Measurements from ENCODE around the gene SEMA4F. TPM values are rescaled to one million over a fixed set of nuclear protein-coding genes. Genes with fewer than 3 reads are reported as not detected.

Gene SEMA4F
- total RNA-seq, 2 donors from 2014 or later, result 3.0 to 3.9 TPM

DNA sequence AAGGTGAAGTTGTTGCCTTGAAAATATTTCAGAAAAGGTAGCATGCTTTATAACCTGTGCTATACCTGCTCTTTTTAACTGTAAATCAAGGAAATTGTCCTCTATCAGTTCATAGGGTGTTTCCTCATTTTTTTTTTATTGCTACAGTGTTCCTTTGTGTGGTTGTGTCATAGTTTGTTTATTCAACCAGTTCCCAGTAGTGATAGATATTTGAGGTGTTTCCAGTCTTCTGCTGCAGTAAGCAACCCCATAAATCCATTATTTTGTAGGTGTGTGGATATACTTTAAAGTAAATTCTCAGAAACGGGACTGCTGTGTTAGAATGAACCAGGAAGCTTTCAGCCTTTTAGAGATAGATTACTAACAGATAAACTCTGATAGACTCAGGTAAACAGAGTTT is 39.6 kb downstream of the SEMA4F start:
- H3K4me3 ChIP-seq, result no peak overlapping the region

DNA sequence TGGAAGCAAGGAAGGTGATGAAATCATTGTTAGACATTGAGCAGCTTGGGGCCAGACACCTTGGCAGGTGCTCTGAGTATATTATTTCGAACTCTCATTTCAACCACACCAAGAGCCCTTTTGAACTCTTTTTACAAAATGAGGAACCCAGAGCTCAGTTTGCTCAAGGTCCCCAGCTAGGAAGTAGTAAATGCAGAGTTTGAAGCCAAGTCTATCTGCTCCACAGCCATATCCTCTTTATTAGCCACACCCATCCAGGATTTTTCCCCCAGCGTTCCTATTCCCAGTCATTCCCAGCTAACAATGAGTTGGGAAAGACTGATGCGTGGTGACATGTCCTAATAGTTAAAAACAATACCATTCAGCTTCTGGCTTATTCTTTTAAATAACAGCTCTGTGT is 40.2 kb downstream of the SEMA4F start:
- TF ChIP-seq, protein P1, sequence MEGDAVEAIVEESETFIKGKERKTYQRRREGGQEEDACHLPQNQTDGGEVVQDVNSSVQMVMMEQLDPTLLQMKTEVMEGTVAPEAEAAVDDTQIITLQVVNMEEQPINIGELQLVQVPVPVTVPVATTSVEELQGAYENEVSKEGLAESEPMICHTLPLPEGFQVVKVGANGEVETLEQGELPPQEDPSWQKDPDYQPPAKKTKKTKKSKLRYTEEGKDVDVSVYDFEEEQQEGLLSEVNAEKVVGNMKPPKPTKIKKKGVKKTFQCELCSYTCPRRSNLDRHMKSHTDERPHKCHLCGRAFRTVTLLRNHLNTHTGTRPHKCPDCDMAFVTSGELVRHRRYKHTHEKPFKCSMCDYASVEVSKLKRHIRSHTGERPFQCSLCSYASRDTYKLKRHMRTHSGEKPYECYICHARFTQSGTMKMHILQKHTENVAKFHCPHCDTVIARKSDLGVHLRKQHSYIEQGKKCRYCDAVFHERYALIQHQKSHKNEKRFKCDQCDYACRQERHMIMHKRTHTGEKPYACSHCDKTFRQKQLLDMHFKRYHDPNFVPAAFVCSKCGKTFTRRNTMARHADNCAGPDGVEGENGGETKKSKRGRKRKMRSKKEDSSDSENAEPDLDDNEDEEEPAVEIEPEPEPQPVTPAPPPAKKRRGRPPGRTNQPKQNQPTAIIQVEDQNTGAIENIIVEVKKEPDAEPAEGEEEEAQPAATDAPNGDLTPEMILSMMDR (IDR thresholded peaks at IDR 0.05), result no peak
- H3K4me1 ChIP-seq, result no peaks in the 10 kb centered on the region
- no peaks in the 10 kb centered on the region for H3K27me3 ChIP-seq
- DNase-seq (ENCODE audit: low spot score), result no peak
- no peaks in the 10 kb centered on the region for H3K36me3 ChIP-seq
- no peaks in the 10 kb centered on the region for H3K9me3 ChIP-seq
- H3K4me3 ChIP-seq, result no peak overlapping the region
- H3K27ac ChIP-seq, result no peak overlapping the region

More for the DNA sequence above, 39.6 kb downstream of the SEMA4F start:
- TF ChIP-seq, protein P1 (IDR thresholded peaks at IDR 0.05), result no peak
- Histone ChIP-seq H3K4me1 (no peaks in the 10 kb centered on the region), H3K36me3 (no peaks in the 10 kb centered on the region), H3K27ac (no peak overlapping the region), H3K9me3 (no peaks in the 10 kb centered on the region), H3K27me3 (no peaks in the 10 kb centered on the region)
- no peak for DNase-seq (ENCODE audit: low spot score)

DNA sequence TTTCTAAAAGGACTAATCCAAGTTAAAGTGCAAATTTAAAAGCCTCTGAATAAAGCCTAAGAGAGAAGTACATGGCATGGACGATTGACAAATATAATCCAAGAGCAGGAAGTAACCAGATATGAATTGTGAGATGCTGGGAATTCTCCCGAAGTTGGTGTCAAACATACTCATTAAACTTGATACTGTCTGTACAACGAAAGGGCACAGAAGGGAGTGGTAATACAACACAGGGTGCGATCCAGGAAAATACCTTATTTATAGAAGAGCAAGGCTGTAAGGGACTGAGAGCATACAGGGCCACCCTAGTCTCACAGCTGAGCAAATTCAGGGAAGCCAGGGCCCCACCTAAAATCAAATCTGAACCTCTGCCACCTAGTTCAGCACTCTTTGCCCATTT is 41.6 kb downstream of the SEMA4F start:
- Histone ChIP-seq H3K9me3 (no peaks in the 10 kb centered on the region), H3K4me3 (no peak overlapping the region), H3K27me3 (no peaks in the 10 kb centered on the region), H3K27ac (no peak overlapping the region), H3K36me3 (no peaks in the 10 kb centered on the region), H3K4me1 (no peaks in the 10 kb centered on the region)
- DNase-seq (ENCODE audit: low spot score), result no peak
- TF ChIP-seq, protein P1 (IDR thresholded peaks at IDR 0.05), result no peak

DNA sequence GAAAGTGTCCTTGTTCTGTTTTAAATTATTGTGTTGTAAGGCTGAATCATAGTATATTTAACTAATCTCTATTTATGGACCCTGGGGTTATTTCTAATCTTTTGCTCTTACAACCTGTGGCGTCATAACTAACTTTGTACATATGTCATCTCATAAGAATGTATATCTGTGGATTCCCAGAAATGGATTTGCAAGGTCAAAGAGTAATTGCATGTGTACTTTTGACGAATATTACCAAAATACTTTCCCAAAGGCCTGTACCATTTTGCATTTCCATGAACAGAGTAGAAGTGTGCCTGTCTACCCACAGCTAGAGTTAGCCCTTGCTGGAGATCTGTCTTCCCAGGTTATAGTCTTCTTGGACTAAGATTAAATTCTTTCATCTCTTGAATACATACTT is 42.8 kb downstream of the SEMA4F start:
- Histone ChIP-seq H3K9me3 (no peaks in the 10 kb centered on the region), H3K36me3 (no peaks in the 10 kb centered on the region), H3K4me3 (no peak overlapping the region), H3K4me1 (no peaks in the 10 kb centered on the region), H3K27ac (no peak overlapping the region), H3K27me3 (no peaks in the 10 kb centered on the region)
- TF ChIP-seq, protein P1 (IDR thresholded peaks at IDR 0.05), result no peak
- no peak for DNase-seq (ENCODE audit: low spot score)

DNA sequence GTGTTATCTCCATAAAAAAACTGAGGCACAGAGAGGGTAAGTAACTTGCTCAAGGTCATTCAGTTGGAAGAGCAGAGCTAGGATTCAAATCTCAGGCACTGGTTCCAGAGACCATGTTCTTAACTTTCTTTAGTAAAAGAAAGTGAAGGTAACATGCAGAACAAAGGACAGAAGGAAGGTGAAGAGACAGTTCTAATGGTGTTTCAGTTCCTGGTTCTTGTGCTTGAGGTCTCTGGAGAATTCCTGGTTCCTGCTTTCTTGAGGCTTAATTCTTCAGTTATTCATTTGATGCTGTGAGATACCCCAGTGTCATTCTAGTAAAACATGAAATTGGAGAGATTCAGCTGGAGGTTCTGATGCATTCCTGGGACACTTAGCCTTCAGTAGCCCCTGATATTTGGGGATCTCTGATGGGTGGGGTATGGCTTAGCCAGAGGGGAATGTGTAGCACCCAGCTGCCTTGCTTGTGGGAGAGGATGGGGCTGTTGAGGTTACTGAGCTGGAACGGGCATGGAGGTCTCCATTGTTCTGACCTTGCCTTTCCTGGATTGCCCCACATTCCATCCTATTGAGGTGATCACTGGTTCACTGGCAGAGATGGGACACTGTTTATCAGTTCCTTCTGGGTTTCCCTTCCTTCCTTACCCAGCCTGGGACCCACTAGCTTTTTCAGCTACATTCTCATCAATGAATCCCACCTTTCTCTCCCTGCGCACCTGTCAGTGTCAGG is 46.8 kb downstream of the SEMA4F start:
- H3K4me1 ChIP-seq, result no peaks in the 10 kb centered on the region
- H3K27me3 ChIP-seq, result no peaks in the 10 kb centered on the region
- H3K4me3 ChIP-seq, result no peak overlapping the region
- DNase-seq (ENCODE audit: low spot score), result no peak
- TF ChIP-seq, protein P1 (IDR thresholded peaks at IDR 0.05), result no peak
- H3K27ac ChIP-seq, result no peak overlapping the region
- H3K9me3 ChIP-seq, result no peaks in the 10 kb centered on the region
- no peaks in the 10 kb centered on the region for H3K36me3 ChIP-seq
